Natural killer cell (primary cell): Measurements from ENCODE around the gene DUSP1. TPM values are rescaled to one million over a fixed set of nuclear protein-coding genes. Genes with fewer than 3 reads are reported as not detected.

Source experiments
- ATAC-seq, 3 donors: fragments of 150-1000 bp in 2 of 3; fragments of 200-7000 bp in 1 of 3; cut with Tn5 transposase; 1 replicate in 1 of 3; 2 replicates in 2 of 3; pipeline ENCODE4 v1.10.0; 2021; ENCODE audit warnings: mild to moderate bottlenecking in 2 of 3, moderate library complexity in 2 of 3
- DNase-seq, 2 donors: peaks; one replicate each; pipeline versions ENCODE4 v3.0.0 to v3.0.0-alpha.2; 2013 to 2021; ENCODE audit warnings: mixed read lengths in 1 of 2
- H3K27ac ChIP-seq: one replicate; pipeline ENCODE4 v1.5.1; 2013; ENCODE audit warnings: mild to moderate bottlenecking, low read length
- H3K27me3 ChIP-seq: one replicate; pipeline ENCODE4 v1.6.1; 2013; ENCODE audit warnings: low read length; ENCODE audit not compliant: control insufficient read depth, insufficient read depth
- H3K36me3 ChIP-seq: one replicate; pipeline ENCODE4 v1.6.1; 2013; ENCODE audit warnings: low read length; ENCODE audit not compliant: control insufficient read depth, insufficient read depth
- H3K4me1 ChIP-seq: one replicate; pipeline ENCODE4 v1.6.1; 2013; ENCODE audit warnings: low read length; ENCODE audit not compliant: control insufficient read depth, insufficient read depth
- H3K4me3 ChIP-seq: one replicate; pipeline ENCODE4 v1.5.1; 2013; ENCODE audit warnings: low read length
- H3K9me3 ChIP-seq: one replicate; pipeline ENCODE4 v1.6.1; 2013; ENCODE audit warnings: low read length; ENCODE audit not compliant: control insufficient read depth, insufficient read depth
- H3K27ac Mint-ChIP-seq, 2 donors: one replicate each; pipeline ENCODE4 v1.8.0; 2022; ENCODE audit warnings: mild to moderate bottlenecking in 2 of 2, mixed read lengths in 2 of 2, moderate library complexity in 1 of 2
- H3K27me3 Mint-ChIP-seq, 2 donors: one replicate each; pipeline ENCODE4 v1.8.0; 2022; ENCODE audit warnings: low read depth in 2 of 2, mixed read lengths in 2 of 2
- H3K36me3 Mint-ChIP-seq: one replicate; pipeline ENCODE4 v1.8.0; 2022; ENCODE audit warnings: mixed read lengths
- H3K4me1 Mint-ChIP-seq, 2 donors: one replicate each; pipeline ENCODE4 v1.8.0; 2022; ENCODE audit warnings: mixed read lengths in 2 of 2
- H3K4me3 Mint-ChIP-seq: one replicate; pipeline ENCODE4 v1.8.0; 2022; ENCODE audit warnings: mild to moderate bottlenecking, moderate library complexity, mixed read lengths
- H3K9me3 Mint-ChIP-seq, 2 donors: one replicate each; pipeline ENCODE4 v1.8.0; 2022; ENCODE audit warnings: mixed read lengths in 2 of 2
- WGBS: methylation state at CpG from one replicate; pipeline ENCODE4 v1.1.7; 2013; ENCODE audit warnings: missing lambda C conversion rate; ENCODE audit not compliant: insufficient coverage; 5-methylcytosine and 5-hydroxymethylcytosine counted together
- intact Hi-C: fragments of 100-400 bp; cut with micrococcal nuclease; formaldehyde crosslinking; loops from one replicate; pipeline ENCODE4 v1.14.2; 2022
- total RNA-seq, 4 donors: library from RNA; stranded (reverse); fragments of 120-200 nt in 1 of 4; gene quantifications; one replicate each; pipeline versions ENCODE4 v1.2.3 to v1.2.4, GENCODE V29; 2013 to 2022
- TF ChIP-seq, protein P1 (sequence below): fragments of 200-600 bp; IDR thresholded peaks from one replicate; pipeline ENCODE4 v1.8.0; 2022; ENCODE audit warnings: antibody characterized with exemption

Gene DUSP1
- total RNA-seq, 3 donors from 2014 or later (not counting 1 experiment from before 2014, with no cell fraction given): 1,579 to 2,725 (median 2,168) TPM

DNA sequence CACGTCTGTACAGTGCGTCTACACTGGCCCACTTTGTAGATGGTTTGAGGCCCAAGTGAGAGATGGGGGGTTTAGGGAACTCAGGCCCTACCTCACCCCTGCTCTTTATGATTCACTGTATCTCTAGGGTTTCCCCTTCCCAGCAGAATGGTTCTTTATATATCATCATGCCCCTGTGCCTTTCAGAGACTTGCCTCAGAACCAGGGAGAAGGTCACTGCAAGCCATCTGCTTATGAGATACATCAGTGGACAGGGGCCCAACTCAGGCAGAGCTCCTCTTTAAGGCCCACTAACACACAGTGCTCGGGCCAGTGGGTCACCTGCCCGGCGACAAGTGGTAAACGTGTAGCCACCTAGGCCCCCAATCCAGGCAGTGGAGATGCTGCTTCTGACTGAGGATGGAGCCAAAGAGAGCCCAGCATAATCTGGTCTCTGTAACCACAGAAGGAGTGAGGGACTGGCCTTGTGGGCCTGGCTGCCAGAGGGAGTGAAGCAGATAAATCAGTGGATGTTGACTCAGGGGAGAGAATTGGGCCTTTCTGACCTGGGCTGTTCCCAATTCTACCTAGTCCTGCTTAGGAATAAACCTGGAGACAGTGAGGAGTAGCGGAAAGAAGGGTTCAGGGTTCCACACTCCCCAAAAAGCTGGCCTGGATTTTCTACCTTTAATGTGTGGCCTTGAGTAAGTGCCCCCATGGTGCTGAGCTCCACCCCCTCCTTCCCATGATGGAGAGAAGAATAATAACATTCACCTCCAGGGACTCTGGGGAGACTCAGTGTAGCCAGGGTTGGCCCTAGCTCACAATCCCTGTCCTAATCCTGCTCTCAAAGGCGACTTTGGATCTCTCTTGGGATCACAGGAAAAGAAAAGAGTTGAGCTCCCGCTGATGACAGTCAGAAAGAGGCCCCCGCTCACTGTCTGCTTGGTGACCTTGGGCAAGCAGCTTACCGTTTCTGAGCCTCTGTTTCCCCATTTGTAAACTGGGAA lies 2.8 kb upstream of the DUSP1 start:
- ATAC-seq: no peak
- TF ChIP-seq, protein P1, sequence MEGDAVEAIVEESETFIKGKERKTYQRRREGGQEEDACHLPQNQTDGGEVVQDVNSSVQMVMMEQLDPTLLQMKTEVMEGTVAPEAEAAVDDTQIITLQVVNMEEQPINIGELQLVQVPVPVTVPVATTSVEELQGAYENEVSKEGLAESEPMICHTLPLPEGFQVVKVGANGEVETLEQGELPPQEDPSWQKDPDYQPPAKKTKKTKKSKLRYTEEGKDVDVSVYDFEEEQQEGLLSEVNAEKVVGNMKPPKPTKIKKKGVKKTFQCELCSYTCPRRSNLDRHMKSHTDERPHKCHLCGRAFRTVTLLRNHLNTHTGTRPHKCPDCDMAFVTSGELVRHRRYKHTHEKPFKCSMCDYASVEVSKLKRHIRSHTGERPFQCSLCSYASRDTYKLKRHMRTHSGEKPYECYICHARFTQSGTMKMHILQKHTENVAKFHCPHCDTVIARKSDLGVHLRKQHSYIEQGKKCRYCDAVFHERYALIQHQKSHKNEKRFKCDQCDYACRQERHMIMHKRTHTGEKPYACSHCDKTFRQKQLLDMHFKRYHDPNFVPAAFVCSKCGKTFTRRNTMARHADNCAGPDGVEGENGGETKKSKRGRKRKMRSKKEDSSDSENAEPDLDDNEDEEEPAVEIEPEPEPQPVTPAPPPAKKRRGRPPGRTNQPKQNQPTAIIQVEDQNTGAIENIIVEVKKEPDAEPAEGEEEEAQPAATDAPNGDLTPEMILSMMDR: no peak
- no peak overlapping the region for H3K4me3 ChIP-seq
- H3K36me3 ChIP-seq: peaks cover 13% of the 10 kb centered on the region
- Mint-ChIP-seq H3K9me3 (no peaks in the 10 kb centered on the region), H3K27me3 (no peaks in the 10 kb centered on the region), H3K27ac (peak overlapping the region; percentile 98 to 99), H3K36me3 (peaks cover 6% of the 10 kb centered on the region), H3K4me1 (peaks cover 62 to 87% of the 10 kb centered on the region in 2 donors), H3K4me3 (peak overlapping the region; percentile 37)
- no peaks in the 10 kb centered on the region for H3K9me3 ChIP-seq
- no peaks in the 10 kb centered on the region for H3K27me3 ChIP-seq
- intact Hi-C loops: loop anchor here (2.0 kb wide), 4 partner anchors 59 to 283 kb away; partner anchors contain the start of gene CREBRF
- DNase-seq: peak; percentile 5 to 40
- peaks cover 77% of the 10 kb centered on the region for H3K4me1 ChIP-seq
- WGBS: 92% methylated on average over 10 of the region's 11 CpGs
- H3K27ac ChIP-seq: peak overlapping the region; percentile 99

DNA sequence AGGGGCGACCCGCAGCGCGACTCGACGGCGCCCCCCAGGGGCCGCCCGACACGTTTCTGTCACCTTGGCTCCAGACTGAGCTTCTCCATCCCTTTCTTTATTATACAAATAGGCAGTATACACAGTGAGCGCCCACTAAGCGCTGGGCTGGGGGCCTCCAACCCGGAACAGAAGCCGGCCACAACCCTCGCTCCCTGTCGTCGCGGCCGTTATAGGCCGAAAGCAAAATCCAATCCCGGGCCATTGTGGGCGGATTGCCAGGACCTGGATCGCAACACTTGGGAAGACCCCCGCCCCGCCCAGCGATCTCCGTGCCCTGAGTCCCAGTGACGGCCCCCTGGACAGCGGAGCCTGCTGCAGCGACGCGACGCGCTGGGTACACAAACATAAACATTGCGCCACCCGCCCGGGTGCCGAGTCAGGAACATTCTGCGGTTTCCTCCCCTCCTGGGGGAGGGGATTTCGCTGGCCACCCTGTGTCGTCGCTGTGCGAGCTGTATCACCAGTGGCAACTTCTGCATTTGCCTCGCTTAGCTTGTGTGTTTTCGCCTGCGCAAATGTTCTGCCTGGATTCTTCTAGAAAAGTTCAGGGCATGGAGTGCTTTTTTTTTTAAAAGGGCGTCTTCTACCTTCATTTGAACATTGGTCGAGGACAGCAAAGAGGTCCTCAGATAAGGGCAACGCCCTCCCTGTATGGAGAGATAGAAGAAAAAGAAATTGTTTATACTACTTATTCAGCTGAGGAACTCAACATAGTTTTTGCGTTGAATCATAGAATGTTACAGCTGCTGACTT lies 1.3 kb upstream of the DUSP1 start:
- peak overlapping the region; percentile 96 for H3K4me3 Mint-ChIP-seq
- WGBS: under 1% methylated on average over 50 of the region's 50 CpGs
- H3K4me1 ChIP-seq: peaks cover 69% of the 10 kb centered on the region
- peaks cover 12% of the 10 kb centered on the region for H3K36me3 Mint-ChIP-seq
- H3K27me3 Mint-ChIP-seq: no peaks in the 10 kb centered on the region
- peak overlapping the region; percentile 98 to 99 for H3K27ac Mint-ChIP-seq
- intact Hi-C loops: loop anchor here (1.0 to 2.0 kb wide), 6 partner anchors 35 to 284 kb away; partner anchors contain the start of gene CREBRF
- DNase-seq: peak; percentile 89 to 95
- peak overlapping the region; percentile 72 for H3K4me3 ChIP-seq
- peaks cover 57 to 87% of the 10 kb centered on the region in 2 donors for H3K4me1 Mint-ChIP-seq
- H3K36me3 ChIP-seq: peaks cover 25% of the 10 kb centered on the region
- no peaks in the 10 kb centered on the region for H3K9me3 Mint-ChIP-seq
- TF ChIP-seq, protein P1: peak; percentile 87
- no peaks in the 10 kb centered on the region for H3K9me3 ChIP-seq
- ATAC-seq: peak; percentile 44 to 70 (median 60)
- no peaks in the 10 kb centered on the region for H3K27me3 ChIP-seq
- H3K27ac ChIP-seq: peak overlapping the region; percentile 99

DNA sequence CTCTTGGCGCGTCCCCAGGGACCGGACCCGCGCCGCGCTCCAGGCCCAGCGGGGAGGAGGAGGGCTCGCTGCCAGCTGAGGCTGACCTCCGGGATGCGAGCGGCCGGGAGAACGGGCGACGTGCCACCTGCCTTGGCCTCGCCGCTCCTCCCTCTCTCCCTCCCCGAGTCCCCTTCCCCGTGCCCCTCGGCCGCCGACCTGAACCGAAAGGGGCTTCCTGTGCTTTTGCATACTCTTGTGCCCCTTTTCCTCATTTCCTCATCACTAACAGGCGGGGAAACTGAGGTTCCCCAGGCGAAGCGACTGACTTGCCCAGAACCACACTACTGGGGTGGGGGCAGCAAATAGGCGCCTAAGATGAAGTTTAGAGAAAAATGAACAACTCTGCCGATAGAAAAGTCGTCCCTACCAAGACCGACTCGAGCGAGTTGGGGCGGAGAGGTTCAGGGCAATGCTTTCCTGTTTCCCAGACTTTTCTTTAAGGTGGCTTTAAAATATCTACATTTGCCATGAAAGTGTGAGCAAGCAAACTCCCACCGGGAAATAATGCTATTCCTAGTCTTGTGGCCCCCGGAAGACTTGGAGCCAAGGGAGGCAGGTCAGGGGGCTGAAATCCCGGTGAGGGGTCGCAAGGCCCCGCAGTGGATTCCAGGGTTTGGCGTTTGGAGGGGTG lies 580 bp upstream of the DUSP1 start:
- Mint-ChIP-seq H3K9me3 (no peaks in the 10 kb centered on the region), H3K4me1 (peaks cover 58 to 87% of the 10 kb centered on the region in 2 donors), H3K27ac (peak overlapping the region; percentile 98 to 99), H3K36me3 (peaks cover 12% of the 10 kb centered on the region), H3K27me3 (no peaks in the 10 kb centered on the region), H3K4me3 (peak overlapping the region; percentile 96)
- intact Hi-C loops: loop anchor here (1.0 to 2.0 kb wide), 6 partner anchors 36 to 285 kb away; partner anchors contain the start of gene CREBRF
- TF ChIP-seq, protein P1: no peak
- DNase-seq (peak in 1 of 2 donors; percentile 76), ATAC-seq (no peak)
- Histone ChIP-seq H3K9me3 (no peaks in the 10 kb centered on the region), H3K36me3 (peaks cover 25% of the 10 kb centered on the region), H3K4me1 (peaks cover 63% of the 10 kb centered on the region), H3K27ac (peak overlapping the region; percentile 99), H3K4me3 (peak overlapping the region; percentile 72), H3K27me3 (no peaks in the 10 kb centered on the region)
- WGBS: 0% methylated on average over 40 of the region's 40 CpGs
